ENCODE measurements around the gene POLD3.
A peak's percentile ranks its signal among the peaks of the same experiment; 100 is the strongest.

POLD3 gene

DNA sequence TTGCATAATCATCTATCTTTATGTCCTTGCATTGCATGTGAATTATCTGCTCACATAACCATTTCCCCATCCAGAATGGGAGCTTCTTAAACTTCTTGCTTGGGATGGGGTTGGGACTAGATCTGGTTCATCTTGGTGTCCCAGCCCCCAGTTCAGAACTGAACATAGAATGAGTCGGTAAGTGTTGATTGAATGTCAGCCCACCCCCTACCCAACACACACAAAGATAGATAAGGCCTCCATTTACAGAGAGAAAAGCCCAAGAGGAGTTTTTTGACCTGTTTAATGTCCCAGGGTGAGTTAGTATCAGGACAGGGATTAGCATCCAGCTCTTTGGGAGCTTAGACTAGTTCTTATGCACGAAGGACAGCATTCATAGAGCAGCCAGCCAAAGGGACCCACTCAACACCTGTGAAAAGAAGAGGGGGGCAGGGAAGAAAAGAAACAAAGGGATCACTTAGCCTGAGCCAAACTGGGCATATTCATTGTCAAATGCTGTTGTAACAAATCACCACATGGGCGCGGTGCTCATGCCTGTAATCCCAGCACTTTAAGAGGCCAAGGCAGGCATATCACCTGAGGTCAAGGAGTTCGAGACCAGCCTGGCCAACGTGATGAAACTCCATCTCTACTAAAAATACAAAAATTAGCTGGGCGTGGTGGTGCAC, 81.4 kb downstream of the POLD3 start:
- peak; percentile 8 for DNase-seq (ENCODE audit: low spot score)

DNA sequence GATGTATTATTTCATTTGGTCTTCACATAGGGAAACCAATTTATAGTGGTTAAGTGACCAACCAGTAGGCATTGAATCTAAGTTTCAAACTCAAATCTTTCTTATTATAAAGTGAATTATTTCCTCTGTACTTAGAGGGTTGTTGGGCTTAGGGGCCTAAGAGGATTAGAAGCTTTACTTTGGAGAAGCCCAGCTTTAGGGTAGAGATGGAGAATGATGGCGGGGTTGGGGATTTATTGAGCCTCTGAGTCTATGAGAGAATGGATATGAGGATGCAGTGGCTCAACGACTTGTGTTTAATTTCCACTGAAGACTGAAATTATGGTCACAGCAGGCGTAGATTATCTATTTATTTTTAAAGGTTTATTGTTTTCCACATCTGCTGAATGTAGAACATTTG, 83.4 kb downstream of the POLD3 start:
- DNase-seq (ENCODE audit: low spot score): peak; percentile 72

DNA sequence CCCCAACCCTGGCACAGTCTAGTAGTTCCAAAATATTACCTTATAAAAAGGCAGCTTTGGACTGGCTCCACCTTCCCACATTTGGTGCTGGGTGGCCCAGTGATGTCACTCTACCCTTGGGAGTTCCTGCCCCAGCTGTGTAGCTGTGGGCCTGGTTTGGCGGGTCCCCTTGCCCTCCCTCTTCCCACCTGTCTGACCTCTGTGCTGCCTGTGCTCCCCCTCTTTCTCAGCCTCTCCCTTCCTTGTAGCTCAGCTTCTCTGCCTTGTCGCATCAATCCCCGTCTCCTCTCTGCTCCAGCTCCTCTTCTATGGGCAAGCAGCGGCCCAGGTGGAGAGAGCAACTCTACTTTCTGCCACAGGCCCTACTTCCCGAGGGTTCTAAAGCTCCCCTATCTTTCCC, 84.2 kb downstream of the POLD3 start:
- peak; percentile 29 for DNase-seq (ENCODE audit: low spot score)

DNA sequence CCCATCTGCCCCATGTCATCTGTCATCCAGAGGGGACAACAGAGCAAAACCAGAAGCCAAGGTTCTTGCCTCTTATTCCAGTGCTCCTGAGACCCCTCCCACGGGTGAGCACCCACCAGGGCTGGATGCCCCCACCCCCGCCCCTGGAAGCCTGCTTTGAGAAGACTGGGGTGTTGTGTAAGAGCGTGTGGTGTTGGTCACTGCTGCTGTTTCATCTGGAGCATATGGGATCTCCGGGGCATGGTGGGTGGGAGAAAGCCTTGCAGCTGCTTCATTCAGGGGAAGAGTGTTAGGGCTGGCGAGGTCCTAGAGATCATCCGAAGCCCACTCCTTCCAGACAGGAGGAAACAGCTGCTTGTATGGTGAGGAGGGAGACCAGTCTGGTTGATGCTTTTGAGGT, 84.7 kb downstream of the POLD3 start:
- DNase-seq (ENCODE audit: low spot score): peak; percentile 7

DNA sequence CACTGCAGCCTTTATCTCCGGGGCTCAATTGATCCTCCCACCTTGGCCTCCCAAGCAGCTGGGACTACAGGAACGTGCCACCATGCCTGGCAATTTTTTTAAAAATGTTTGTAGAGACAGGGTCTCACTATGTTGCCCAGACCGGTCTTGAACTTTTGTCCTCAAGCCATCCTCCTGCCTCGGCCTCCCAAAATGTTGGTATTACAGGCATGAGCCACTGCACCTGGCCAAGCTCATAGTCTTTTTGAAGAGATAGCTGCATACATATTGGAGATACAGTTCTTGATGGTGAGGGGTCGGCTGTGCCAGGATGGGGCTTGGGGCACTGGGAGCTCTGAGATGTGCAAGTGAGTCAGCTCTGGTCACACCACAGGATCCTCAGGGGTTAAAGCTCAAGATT, 85.7 kb downstream of the POLD3 start:
- DNase-seq (ENCODE audit: low spot score): no peak

DNA sequence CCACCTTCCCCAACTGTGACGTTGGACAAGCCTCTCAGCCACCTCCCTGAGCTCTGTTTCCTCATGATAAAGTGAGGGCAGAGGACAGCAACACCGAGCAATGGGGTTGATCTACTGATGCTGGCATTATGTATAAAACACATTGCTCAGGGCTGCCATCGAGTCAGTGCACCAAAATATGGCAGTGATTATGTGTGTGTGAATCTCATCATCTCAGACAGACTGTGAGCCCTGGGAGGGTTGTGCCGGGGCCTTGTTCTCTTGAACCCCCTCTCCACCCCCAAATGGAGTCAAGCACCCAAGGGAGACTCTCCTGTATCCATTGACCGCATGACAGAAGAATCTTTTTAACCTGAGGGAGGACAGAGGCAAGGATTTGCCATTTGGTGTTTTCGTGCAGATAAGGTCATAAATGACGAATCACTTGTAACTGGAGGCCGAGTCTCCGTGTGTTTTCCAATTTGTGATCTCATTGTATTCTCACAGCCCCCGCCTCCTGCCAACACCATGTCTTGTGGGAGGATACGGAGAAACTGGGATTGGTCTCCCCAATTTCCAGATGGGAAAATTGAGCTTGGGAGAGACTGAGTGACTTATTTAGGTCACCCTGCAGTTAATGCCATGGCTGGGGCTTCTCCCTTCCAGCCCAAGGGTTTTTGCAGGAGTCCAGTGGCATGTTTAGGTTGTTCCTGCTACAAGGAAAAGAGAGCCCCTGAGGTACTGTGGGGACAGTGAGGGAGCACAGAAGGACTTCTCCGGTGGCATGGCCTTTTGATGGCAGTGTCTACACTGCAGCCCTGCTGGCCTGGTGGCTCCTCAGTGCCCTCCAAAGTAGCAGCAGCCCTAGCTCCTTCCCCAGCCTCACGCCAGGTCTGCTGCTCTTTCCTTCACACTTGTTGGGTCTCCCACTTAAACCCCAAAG, 86.5 kb downstream of the POLD3 start:
- no peak for DNase-seq (ENCODE audit: low spot score)

DNA sequence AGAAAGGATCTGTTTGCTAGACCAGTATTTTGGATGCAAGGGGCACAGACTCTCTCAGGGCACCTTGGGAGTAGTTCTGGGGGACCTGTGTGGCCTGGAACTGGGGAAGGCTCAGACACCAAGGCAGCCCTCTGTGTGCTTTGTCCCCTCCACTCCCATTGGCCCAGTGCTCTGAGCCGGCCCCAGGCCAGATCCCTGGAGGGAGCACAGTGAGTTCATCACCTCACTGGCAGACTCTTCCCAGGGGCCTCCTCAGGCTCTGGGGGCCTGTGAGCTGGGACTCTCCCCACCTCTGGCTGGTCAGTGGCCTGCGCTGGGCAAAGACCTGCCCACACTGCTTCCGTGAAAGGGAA, 87.1 kb downstream of the POLD3 start:
- no peak for DNase-seq (ENCODE audit: low spot score)

DNA sequence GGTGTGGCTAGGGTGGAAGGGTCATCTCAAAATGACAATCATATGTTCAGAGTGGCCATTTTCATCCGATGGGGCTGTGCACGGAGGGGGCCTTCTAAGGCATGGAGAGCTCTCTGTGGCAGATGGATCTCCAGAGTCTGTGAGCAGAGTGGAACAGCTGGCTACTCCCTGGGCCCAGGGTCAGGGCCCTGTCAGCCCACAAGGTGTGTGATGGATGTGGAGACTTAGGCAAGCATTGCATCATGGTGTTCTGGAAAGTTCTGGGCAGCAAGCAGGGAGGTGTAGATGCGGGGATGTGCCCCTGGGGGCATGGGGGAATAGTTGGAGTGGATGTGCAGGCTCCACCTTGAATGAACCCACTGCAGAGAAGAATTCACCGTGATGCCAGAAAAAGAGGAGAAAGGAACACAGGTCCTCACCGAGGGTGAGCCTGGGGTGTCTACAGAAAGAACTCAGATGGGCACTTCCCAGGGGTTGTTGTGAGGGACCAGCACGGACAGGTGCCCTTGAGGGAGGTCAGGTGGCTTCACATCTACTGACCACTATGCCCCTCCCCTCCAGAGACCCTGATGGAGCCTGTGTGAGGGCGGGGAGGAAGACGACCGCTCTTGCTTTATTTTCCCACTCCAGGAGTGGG, 87.8 kb downstream of the POLD3 start:
- no peak for DNase-seq (ENCODE audit: low spot score)

DNA sequence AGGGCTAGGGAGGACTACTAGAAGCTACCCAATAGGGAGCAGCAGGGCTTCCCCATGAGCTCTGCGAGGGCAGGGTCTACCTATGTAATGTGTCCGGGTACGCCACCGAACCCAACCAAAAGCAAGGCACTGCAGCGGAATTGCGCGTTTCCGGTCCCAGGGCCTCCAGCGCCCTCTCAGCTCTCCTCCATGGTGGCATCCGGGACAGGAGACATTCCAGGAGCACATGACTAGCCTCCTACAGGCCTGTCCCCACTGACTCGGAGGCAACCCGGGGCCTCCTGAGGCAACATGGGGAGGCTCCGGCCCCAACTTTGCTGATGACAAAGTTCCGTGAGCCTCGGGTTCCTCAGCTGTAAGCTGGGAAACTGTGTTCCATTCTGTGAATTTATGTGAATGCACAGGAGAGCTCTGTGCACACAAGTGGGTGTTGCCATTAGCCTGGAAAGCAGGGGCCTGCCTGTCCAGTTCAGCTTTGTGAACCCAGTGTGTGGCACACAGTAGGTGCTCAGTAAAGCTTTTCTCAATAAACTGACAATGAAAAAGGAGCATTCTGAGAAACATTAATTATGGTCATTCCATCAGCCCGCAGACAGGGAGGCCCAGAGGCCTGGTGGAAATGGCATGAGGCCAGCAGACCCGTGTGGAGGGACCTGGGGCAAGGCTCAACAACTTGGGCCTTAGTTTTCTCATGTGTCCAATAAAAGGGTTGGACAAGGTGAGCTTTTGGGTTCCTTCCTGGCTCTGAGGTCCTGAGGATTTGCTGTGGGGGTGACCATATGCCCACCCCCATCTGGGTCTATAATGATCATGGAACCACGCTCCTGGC, 88.5 kb downstream of the POLD3 start:
- no peak for DNase-seq (ENCODE audit: low spot score)

DNA sequence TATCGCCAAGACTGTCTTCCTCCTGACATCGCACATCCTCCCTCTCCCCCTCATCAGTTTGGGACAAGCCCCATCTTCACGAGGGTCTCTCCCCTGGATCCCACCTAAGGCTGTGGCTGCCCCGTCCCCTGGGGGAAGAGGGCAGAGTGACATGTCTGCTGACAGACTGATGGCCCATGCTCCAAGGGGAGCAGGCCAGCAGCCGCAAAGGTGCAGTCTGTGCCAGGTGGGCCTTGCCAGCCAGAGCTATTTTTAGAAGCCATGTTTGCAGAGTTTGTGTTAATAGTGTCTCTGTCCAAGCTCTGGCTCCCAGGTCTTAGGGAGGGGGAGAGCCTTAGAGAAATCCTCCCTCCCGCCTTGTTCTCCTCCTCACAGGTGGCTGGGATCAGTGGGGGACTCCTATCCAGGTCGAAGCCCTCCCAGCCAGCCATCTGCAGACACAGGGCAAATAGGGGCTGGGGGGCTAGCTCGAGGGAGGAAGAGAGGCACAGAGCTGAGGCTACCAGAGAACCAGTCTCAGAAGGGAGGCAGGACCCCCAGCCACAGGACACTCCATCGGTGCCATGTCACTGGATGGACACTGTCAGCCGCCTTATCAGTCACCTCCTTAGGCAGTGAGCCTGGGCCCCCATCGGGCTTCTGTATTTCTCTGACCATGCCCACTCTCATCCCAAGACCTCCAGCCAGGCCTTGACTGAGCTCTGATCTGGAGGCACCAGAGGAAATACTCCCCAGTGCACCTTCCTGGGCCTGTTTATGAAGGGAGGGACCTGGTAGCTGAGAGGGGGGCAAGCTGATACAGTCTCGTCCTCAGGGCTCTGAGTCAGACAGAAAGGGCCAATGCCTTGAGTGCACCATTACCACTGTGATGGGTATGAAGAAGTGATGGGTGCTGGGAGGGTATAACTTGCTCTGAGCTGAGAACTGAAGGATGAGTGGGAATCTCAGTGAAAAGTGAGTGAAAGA, 89.6 kb downstream of the POLD3 start:
- no peak for DNase-seq (ENCODE audit: low spot score)

DNA sequence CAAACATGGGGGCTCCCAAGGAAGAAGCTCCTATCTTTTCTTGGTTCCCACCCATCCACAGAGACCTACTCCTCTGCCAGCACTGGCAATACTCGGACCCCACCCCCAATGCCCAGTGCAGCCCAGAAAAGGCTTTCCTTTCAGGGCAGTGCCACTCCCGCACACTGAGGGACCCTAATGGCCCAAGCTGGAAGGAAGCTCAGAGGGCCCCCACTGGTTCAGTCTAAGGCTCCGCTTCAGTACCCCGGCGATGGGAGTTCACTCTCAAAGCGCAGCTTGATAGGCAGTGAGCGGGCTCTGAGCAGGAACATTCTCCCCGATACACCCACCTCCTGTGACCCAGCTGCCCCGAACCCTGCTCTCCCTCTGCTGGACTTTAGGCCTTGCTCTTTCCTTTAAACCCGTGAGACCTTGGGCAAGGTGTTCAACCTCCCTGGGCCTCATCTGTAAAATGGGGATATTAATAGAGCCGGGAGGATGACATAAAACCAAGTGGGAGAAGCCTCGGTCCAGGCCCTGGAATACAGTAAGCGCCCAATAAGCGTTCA, 90.4 kb downstream of the POLD3 start:
- no peak for DNase-seq (ENCODE audit: low spot score)

DNA sequence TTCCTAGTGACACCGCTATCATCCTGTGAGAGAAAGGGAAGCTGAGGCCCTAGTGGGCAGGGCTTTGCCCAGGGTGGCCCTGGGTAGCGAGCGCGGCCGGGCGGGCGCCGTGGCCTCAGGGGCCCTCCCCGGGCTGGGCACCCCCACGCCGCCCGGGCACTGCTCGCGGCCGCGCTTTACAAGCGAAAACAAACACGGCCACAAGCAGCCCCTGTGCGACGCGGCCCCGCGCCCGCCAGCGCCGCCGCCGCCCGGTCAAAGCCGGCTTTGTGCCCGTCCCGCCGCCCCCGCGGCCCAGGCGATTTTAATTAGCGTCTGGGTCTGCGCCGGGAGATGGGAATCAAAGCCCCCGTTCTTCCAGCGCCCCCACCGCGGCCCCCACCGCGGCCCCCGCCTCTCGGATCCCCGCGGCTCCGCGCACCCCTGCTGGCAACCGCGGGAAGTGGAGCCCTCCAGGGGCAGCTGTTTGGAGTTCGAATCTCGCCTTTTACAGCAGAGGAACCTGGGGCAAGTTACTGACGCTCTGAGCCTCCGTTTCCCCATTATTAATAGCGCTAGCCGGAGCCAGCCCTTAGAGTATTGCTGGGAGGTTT, 91.0 kb downstream of the POLD3 start:
- DNase-seq (ENCODE audit: low spot score): no peak

DNA sequence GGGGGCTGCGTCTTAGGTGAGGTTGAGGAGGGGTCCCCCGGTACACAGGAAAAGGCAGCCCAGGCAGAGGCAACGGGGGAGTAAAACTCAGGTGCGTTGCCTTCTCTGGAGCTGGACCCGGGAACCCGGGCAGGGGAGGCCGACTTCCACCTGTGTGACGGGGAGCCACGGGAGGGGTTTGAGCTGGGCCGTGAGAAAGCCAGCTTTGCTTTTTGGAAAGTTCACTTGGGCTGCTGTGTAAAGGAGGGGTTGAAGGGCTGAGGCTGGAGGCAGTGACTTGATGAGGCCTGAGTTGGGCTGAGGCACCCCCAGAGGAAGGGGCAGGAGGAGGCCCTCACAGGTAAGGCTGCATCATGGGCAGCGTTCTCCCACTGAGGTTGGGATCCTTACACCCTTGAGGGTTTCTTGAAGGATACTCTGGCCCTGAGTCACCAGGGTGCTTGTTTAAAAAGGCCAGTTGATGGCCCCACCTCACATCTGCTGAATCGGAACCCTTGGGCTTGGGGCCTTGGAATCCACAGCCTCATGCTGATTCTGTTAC, 91.6 kb downstream of the POLD3 start:
- no peak for DNase-seq (ENCODE audit: low spot score)

DNA sequence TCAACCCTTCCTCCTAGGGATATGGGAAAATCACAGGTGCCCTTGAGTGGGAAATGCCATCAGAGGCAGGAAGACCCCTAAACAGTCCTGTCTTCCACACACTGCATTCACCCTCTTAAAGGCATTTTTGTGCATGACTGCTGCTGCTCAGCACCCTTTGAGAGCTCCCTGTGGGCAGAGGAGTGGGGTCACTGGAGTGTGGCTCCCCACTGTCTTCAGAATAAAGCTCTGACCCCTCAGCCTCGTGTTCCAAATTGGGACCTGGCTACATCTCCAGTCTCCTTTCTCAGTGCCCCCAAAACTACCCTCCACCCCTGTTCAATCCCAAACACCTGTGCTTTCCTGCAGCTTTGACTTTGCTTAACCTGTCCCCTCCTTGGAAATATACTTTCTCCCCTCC, 92.3 kb downstream of the POLD3 start:
- DNase-seq (ENCODE audit: low spot score): no peak

DNA sequence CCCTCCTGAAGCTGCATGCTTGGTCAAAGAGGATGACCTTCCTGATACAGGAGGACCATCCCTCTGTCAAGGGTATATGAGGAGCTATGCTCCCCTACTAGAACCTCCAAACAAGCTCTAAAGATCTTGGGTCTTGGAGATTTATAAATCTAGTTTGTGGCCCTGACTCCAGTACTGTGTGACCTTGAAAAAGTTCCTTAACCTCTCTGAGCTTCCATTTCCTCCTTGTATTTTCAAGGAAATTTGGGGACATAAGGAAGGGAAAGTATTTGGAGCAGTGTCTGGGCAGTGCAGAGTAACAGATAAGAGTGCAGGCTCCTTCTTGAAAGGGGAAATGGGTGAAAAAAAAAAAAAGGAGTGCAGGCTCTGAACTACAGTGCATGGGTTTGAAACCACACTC, 93.0 kb downstream of the POLD3 start:
- DNase-seq (ENCODE audit: low spot score): no peak

DNA sequence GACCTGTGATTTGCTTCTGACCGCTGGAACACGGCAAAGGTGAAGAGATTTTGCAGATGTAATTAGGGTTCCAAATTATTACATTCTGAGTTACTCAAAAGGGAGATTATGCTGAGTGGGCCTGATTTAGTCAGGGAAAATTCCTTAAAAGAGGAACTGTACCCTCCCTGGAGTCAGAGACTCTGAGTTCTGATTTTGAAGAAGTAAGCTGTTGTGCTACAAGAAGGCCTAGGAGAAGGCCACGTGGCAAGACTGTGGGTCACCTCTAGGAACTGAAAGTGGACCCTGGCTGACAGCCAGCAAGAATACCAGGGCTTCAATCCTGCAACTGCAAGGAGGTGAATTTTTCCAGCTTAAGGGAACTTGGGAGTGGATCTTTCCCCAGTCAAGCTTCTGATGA, 93.5 kb downstream of the POLD3 start:
- DNase-seq (ENCODE audit: low spot score): no peak

DNA sequence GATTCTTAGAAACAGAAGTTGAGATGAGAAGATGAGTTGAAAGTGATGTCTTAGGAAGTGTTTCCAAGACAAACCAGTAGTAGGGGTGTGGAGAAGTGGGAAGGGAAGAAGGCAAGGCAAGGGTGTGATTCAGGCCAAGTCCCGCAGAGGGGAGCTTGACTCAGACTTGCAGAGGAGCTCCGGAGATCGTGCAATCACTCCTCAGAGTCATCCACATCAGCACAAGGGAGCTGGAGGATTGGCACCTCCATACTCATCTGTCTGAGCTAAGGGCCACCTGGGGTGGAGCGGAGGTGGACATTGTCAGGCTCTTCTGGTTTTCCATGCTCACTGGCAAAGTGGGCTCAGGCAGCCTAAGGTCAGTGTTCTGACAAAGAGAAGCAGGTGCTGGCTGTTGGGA, 94.4 kb downstream of the POLD3 start:
- no peak for DNase-seq (ENCODE audit: low spot score)

DNA sequence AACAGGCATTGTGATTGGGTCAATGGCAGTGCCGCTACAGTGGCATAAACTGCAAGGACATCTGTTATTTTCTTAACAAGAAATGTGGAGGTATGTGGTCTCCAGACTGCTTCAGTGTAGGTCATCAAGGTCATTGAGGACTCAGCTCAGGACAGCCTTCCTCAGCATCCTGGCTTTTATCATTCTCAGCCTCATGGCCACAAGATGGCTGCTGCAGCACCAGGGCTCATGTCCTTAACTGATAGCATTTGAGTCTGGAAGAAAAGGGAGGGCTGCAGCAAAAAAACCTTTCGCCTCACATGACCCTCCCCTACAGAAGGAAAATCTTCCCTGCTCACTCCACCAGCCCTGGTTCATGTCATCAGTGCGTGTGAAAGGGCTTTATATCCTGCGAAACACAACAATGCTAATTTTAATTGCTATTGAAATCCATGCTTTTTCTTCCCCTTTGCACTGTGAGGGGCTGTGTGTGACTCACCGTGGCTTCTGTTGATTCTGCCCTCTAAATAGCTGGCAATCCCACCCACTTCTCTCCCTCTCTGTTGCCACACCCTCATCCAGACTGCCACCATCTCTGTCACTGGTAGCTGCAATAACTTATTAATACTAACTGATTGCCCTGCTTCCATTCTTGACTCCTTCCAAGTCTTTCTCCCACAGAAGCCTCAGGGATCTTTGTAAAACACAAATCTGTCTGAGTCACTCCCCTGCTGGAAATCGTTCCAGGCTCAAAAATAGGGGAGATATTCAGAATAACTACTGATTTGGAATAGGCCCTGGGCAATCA, 95.0 kb downstream of the POLD3 start:
- DNase-seq (ENCODE audit: low spot score): no peak

DNA sequence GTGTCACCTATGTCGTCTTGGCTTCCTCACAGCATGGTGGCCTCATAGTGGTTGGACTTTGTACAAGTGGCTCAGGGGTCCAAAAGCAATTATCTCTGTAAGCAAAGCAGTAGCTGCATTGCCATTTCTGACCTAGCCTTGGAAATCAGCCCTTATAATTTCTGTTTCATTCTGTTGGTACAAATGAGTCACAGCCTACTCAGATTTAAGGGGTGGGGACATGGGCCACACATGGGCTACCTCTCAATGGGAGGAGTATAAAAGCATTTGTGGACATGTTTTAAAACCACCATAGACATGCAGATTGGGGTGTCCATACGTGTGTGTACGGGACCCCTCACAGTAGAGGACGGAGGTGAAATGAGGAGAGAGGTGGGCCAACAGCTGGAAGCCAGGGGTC, 97.3 kb downstream of the POLD3 start:
- DNase-seq (ENCODE audit: low spot score): no peak
